ENCODE measurements around the gene SETX.

Gene SETX

GRCh38 chr9:132365986-132366385 is 11.2 kb upstream of the SETX start:
- H3K27ac ChIP-seq: no peak overlapping the region

GRCh38 chr9:132364068-132364467 is 9.3 kb upstream of the SETX start:
- no peak overlapping the region for H3K27ac ChIP-seq
- DNase-seq (ENCODE audit: low read depth, low spot score): no peak

More at GRCh38 chr9:132365986-132366385, 11.2 kb upstream of the SETX start:
- no peak for DNase-seq (ENCODE audit: low read depth, low spot score)

GRCh38 chr9:132357764-132358163 is 3.0 kb upstream of the SETX start:
- no peak for DNase-seq (ENCODE audit: low read depth, low spot score)
- peak overlapping the region; percentile 52 for H3K27ac ChIP-seq

- DNase-seq (ENCODE audit: low read depth, low spot score): no peak
- no peak overlapping the region for H3K27ac ChIP-seq
These were observed 1.6 kb upstream of the SETX start for GRCh38 chr9:132356324-132356924.

GRCh38 chr9:132351404-132352045 is 3.3 kb downstream of the SETX start:
- peak overlapping the region; percentile 90 for H3K27ac ChIP-seq
- DNase-seq (ENCODE audit: low read depth, low spot score): no peak

- DNase-seq (ENCODE audit: low read depth, low spot score): no peak
- H3K27ac ChIP-seq: peak overlapping the region; percentile 90
These were observed 3.9 kb downstream of the SETX start for GRCh38 chr9:132350861-132351315.

GRCh38 chr9:132348676-132349075 is 6.1 kb downstream of the SETX start:
- no peak for DNase-seq (ENCODE audit: low read depth, low spot score)

GRCh38 chr9:132346177-132346576 is 8.6 kb downstream of the SETX start:
- no peak for DNase-seq (ENCODE audit: low read depth, low spot score)
- H3K27ac ChIP-seq: no peak overlapping the region

More at GRCh38 chr9:132348676-132349075, 6.1 kb downstream of the SETX start:
- H3K27ac ChIP-seq: no peak overlapping the region

- DNase-seq (ENCODE audit: low read depth, low spot score): peak; percentile 29
- H3K27ac ChIP-seq: peak overlapping the region; percentile 25
These were observed 13.5 kb downstream of the SETX start for GRCh38 chr9:132341177-132341840.

- no peak for DNase-seq (ENCODE audit: low read depth, low spot score)
These were observed 20.4 kb downstream of the SETX start for GRCh38 chr9:132334364-132334763.

GRCh38 chr9:132333556-132333955 is 21.2 kb downstream of the SETX start:
- no peak for DNase-seq (ENCODE audit: low read depth, low spot score)

More at GRCh38 chr9:132334364-132334763, 20.4 kb downstream of the SETX start:
- no peak overlapping the region for H3K27ac ChIP-seq

GRCh38 chr9:132328580-132328979 is 26.2 kb downstream of the SETX start:
- no peak overlapping the region for H3K27ac ChIP-seq
- DNase-seq (ENCODE audit: low read depth, low spot score): no peak

More at GRCh38 chr9:132333556-132333955, 21.2 kb downstream of the SETX start:
- no peak overlapping the region for H3K27ac ChIP-seq

- H3K27ac ChIP-seq: no peak overlapping the region
- no peak for DNase-seq (ENCODE audit: low read depth, low spot score)
These were observed 27.2 kb downstream of the SETX start for GRCh38 chr9:132327537-132327936.

- H3K27ac ChIP-seq: no peak overlapping the region
- no peak for DNase-seq (ENCODE audit: low read depth, low spot score)
These were observed 30.4 kb downstream of the SETX start for GRCh38 chr9:132324425-132324824.

GRCh38 chr9:132319421-132320110 is 35.2 kb downstream of the SETX start:
- no peak for DNase-seq (ENCODE audit: low read depth, low spot score)
- no peak overlapping the region for H3K27ac ChIP-seq

- DNase-seq (ENCODE audit: low read depth, low spot score): no peak
- H3K27ac ChIP-seq: no peak overlapping the region
These were observed 41.9 kb downstream of the SETX start for GRCh38 chr9:132312873-132313272.

GRCh38 chr9:132312426-132312825 is 42.4 kb downstream of the SETX start:
- H3K27ac ChIP-seq: no peak overlapping the region
- DNase-seq (ENCODE audit: low read depth, low spot score): no peak

GRCh38 chr9:132311978-132312377 is 42.8 kb downstream of the SETX start:
- no peak for DNase-seq (ENCODE audit: low read depth, low spot score)
- no peak overlapping the region for H3K27ac ChIP-seq

- DNase-seq (ENCODE audit: low read depth, low spot score): no peak
- no peak overlapping the region for H3K27ac ChIP-seq
These were observed 45.7 kb downstream of the SETX start for GRCh38 chr9:132309056-132309455.

- DNase-seq (ENCODE audit: low read depth, low spot score): no peak
- peak overlapping the region; percentile 24 for H3K27ac ChIP-seq
These were observed 53.3 kb downstream of the SETX start for GRCh38 chr9:132301521-132301920.

GRCh38 chr9:132299221-132299620 is 55.6 kb downstream of the SETX start:
- DNase-seq (ENCODE audit: low read depth, low spot score): no peak
- no peak overlapping the region for H3K27ac ChIP-seq

Measured in epithelial cell of prostate (primary cell).